HG03103 (cell line): Measurements from ENCODE around the gene SFTA2.
"Not testable (repeated sequence)": the region's sequence is repeated elsewhere in the genome, so short reads cannot be mapped to it uniquely, and the experiment has no call there.

Source experiments
- ATAC-seq: cut with Tn5 transposase; IDR thresholded peaks from one replicate; pipeline ENCODE4 v1.9.1; 2021; ENCODE audit warnings: low read depth; ENCODE audit not compliant: unreplicated experiment

Gene SFTA2

GRCh38 chr6:30944051-30944450 is 12.1 kb upstream of the SFTA2 start:
- no peak for ATAC-seq

GRCh38 chr6:30942338-30943060 is 10.5 kb upstream of the SFTA2 start:
- ATAC-seq = no peak

GRCh38 chr6:30940361-30940986 is 8.5 kb upstream of the SFTA2 start, which contains the start of gene MUCL3:
Gene MUCL3 (plus strand): TSS chr6:30940973. CDS start chr6:30941000, 27 bp downstream.
- no peak for ATAC-seq

DNA sequence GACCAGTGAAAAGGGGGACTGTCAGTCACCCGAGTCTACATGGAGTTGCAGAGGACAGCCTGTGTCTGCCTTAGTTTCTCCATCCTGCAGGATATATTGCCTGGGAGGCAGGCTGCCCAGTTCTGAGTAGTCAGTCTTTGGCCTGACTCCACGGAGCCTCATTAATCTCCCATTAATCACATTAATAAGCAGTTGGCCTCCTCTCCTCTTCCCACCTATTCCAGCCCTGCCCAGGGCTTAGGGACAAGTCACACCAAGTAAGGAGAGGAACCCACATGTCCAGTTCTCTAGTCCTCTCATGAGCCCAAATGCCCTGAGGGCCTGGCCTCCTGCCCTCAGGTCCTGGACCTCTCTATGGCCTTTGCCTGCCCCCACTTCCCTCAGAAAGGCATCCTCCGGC is 7.5 kb upstream of the SFTA2 start:
- ATAC-seq = no peak

- no peak for ATAC-seq
Measured at GRCh38 chr6:30938730-30939129, 6.8 kb upstream of the SFTA2 start.

- no peak for ATAC-seq
Measured at GRCh38 chr6:30937265-30937664, 5.3 kb upstream of the SFTA2 start.

DNA sequence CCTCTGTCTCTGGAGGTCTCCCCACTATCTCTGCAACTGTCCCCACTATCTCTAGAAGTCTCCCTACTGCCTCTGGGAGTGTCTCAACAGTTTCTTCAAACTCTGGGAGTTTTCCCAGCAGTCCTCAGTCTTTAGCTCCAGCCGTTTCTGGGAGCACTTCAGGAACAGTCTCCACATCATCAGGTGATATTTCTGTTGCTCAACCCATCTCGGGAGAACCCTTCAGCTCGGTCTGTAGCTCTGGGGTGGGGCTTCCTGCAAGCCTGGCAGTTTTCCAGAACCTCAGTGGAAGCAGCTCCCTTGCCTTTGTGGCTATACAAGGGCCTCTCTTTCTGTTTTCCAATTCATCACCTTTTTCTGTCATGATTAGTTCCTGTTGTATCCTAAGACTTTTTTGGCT is 3.0 kb upstream of the SFTA2 start:
- no peak for ATAC-seq

- no peak for ATAC-seq
Measured at GRCh38 chr6:30932665-30933365, 845 bp upstream of the SFTA2 start.

DNA sequence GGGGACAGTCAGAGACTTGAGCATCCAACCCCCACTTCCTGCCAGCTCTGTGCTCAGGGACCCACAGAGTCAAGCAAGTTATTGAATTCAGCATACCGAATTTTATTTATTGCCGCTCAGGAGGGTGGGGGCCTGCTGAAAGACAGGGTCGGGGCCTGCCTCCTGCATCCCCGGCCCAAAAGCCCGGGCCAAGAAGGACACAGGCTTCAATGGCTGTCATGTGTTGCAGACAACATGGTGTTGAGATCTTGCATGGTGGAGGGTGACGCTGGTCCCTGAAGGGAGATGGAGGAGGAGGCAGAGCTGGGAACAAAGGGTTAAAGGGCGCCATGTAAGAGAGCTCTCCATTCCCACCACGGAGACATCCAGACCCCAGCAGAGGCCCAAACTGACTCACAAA is 698 bp downstream of the SFTA2 start:
- no peak for ATAC-seq

DNA sequence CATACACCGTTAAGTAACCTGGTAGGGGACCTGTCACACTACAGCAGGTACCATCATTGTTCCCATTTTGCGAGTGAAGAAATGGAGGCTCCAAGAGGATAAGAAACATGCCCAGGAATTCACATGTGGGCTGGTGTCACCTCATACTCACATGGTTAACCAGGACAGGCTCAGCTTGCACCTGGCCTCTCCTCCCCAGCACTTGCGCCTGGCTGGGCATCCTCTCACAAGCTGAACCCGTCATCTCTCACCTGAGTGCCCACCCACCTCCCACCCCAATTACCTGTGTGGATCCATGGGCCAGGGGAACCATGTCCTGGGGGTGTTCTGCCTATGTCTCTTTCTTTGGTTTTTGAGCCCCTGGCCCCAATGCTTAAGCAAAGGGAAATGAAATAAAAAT is 1.5 kb downstream of the SFTA2 start:
- no peak for ATAC-seq

DNA sequence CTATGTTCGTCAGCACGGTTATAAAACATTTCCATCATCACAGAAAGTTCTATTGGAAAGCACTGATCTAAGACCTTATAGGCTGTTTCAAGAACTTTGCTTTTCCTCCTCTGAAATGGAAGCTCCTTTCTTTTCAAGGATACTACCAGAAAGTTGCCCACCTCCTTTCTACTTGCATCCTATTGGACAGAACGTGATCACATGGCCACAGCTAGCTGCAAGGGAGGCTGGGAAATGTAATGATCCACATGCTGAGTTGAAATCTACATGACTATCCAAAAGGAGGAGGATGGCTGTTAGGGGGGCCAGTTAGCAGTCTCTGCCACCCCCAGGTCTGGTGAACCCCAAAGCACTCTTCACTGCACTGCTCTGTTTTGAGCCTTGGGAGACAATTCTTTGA is 3.3 kb downstream of the SFTA2 start:
- ATAC-seq = no peak

- ATAC-seq = not testable (repeated sequence)
Measured at GRCh38 chr6:30927080-30927479, 4.9 kb downstream of the SFTA2 start.

DNA sequence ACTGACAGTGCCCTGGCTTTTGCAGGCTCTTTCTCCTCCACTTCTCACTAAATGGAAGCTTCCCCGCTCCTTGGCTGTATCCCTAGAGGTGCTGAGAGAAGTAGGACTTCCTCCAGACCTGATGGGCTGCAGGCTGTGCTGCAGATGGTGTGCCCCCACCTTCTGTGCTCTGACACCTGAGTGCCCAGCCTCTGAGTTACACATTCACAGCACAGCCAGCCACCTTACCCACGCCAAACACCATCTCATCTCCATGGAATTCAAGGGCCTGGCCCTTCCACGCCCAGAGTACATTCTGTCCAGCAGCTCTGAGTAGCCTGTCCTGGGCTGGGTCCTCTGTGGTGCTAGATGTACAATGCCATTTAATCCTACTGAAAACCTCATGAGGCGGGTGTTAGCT is 5.3 kb downstream of the SFTA2 start:
- ATAC-seq = no peak

DNA sequence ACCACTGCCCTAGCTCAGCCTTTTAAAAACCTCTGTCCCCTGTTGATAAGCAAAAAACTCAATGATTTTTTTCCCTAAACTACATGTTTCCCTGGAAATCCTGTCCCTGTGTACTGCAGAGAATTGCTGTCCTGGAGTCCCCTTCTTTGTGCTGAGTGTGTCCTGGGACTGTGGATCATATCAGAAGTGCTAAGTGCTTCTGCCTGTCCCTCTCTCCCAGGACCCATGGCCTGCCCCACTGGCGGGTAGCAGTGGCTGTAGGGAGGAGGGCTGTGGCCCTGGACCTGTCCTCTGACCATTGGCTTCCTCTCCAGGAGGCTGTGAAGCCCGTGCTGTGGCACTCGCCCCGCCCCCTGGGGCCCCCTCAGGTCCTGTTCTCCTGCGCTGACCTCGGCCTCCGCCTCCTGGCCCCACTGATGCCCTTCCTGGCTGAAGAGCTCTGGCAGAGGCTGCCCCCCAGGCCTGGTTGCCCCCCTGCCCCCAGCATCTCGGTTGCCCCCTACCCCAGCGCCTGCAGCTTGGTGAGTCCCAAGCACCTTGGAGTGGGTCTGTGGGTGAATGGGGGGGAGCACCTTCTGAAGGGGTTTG is 7.8 kb downstream of the SFTA2 start:
- ATAC-seq = not testable (repeated sequence)

DNA sequence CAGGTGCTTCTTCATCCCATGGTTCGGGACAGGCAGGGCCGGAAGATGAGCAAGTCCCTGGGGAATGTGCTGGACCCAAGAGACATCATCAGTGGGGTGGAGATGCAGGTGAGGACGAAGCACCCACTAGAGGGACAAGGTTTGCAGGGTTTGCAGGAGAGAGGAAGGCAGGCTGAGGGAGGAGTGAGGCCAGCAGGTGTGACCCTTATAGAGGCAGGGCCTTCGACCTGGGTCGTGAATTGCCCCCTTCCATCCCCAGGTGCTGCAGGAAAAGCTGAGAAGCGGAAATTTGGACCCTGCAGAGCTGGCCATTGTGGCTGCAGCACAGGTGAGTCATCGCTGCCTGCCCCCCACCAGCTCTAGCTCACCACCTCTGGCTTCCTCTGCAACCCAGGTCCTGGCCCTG is 9.5 kb downstream of the SFTA2 start:
- ATAC-seq = no peak

GRCh38 chr6:30918670-30919069 is 13.3 kb downstream of the SFTA2 start:
- ATAC-seq = no peak

GRCh38 chr6:30917487-30917886 is 14.5 kb downstream of the SFTA2 start:
- no peak for ATAC-seq

DNA sequence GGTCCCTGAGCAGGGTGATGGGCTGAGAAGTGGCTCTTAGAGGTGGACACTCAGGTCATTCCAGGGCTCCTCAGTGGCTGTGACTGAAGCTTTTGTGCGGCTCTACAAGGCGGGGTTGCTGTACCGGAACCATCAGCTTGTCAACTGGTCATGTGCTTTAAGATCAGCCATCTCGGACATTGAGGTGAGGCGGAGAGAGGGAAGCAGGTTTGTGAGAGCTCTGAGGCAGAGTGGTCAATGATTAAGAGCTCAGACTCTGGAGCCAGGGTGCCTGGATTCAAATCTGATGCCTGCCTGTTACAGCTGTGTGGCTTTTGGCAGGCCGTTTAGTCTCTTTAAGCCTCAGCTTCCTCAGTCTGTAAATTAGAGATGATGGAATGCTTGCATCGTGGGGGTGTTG is 14.9 kb downstream of the SFTA2 start:
- ATAC-seq = no peak

DNA sequence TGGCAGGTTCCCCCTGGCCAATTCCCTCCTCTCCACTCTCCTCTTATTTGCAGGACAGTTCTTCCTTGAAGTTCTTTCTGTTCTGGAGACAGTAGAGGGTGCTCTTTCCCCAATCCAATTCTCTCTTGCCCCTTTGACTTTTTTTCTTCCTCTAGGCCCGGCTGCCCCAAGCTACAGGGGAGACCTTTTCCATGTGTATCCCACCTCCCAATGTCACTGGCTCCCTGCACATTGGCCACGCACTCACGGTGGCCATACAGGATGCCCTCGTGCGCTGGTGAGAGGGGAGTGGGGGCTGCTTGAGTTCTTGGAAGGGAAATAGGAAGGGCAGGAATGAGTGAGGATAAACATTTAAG is 16.4 kb downstream of the SFTA2 start:
- ATAC-seq = no peak

GRCh38 chr6:30914854-30915590 is 16.9 kb downstream of the SFTA2 start:
- ATAC-seq = no peak
